ENCODE results near the gene SNX9.

Gene SNX9

DNA sequence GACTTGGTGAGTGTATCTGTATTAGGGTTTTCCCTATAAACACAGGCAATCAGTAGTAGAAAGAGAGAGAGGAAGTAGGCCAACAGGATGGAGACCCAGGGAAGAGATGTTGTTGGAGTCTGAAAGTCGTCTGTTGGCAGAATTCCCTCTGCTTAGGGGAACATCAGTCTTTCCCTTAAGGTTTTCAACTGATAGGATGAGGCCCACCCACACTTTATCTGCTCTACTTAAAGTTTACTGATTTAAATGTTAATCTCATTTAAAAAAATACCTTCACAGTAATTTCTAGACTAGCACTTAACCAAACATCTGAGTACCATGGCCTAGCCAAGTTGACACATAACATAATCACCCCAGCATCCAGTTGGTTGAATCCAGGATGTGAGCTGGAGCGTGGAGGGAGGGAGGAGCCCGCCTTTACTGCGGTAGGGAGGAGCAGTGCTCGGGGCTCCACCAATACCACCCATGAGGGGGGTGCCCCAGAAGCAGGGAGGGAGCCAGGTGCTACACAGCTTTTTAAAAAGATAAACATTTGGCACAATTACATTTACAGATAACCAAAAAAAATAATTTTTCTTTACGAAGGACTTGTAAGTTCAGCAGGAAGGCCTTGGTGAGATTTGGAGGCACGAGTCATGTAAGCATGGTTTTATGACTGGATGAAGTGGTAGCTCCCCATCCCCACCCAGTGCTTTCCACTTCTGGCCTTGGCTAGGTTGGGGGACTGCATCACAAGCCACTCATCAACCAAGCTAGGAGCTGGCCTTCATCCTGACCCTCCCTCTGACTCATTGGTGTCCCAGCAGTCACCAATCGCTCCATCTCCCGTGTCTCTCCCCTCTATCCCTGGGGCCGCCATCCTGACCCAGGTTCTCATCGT is 18.4 kb upstream of the SNX9 start:
- no peak for DNase-seq

GRCh38 chr6:157806131-157806855 is 16.8 kb upstream of the SNX9 start:
- no peak for DNase-seq

DNA sequence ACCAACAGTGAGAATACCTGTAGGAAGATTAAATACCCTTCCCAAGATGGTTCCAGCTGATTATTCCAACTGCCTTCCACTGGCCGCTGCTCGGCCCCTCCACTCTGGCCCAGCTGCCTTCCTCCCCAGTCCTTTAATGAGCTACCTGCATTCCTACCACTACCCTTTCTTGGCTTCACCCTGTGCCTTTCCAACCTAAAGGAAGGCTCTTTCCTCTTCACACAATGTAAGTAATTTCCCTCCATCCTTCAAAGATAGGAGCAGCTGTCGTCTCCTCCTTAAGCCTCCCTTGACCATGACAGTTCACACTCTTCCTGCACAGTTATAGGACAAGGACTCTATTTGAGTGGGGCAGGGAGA is 16.2 kb upstream of the SNX9 start:
- DNase-seq: no peak

DNA sequence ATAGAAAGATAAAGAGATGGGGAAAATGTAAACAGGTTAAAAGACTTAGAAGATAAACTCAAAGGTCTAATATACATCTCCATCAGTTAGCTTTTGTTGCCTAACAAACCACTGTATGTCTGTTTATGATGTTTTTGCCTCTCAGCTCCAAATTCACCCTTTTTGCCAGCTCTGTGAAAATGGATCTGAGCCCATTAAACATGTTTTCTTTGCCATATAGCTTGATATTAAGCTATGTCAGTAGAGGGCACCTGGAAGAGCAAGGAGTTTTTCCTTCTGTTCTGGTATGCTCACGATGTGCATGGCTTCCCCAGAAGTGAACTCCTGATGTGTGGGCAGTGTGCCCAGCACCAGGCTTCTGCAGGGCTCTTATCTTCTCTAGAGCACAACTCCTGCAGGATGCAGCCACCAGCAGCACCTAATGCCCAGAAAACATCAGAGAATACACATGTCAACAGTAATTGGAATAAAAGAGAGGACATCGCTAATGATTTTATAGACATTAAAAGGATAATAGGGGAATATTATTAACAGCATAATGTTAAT is 14.6 kb upstream of the SNX9 start:
- DNase-seq: no peak

- DNase-seq: no peak
Measured at GRCh38 chr6:157809613-157810012, 13.4 kb upstream of the SNX9 start.

DNA sequence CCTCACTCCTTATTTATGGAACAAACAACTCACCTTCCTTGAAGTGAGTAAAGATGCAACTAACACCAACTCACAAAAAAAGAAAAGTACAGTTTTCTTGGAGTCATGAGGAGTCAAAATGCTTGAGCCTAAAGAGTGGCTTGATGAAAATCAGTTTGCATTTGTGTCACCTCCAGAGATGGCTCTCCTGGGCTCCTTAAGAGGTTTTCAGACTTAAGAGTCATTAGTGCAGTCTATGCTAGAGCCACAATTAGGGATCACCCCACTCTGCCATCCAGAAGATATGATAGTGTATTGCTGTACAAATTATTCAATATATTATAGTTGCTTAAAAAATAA is 11.9 kb upstream of the SNX9 start:
- DNase-seq: no peak

- DNase-seq: no peak
Measured at GRCh38 chr6:157811476-157812173, 11.4 kb upstream of the SNX9 start.

- no peak for DNase-seq
Measured at GRCh38 chr6:157812425-157813171, 10.4 kb upstream of the SNX9 start.

GRCh38 chr6:157813191-157813590 is 9.9 kb upstream of the SNX9 start:
- no peak for DNase-seq

DNA sequence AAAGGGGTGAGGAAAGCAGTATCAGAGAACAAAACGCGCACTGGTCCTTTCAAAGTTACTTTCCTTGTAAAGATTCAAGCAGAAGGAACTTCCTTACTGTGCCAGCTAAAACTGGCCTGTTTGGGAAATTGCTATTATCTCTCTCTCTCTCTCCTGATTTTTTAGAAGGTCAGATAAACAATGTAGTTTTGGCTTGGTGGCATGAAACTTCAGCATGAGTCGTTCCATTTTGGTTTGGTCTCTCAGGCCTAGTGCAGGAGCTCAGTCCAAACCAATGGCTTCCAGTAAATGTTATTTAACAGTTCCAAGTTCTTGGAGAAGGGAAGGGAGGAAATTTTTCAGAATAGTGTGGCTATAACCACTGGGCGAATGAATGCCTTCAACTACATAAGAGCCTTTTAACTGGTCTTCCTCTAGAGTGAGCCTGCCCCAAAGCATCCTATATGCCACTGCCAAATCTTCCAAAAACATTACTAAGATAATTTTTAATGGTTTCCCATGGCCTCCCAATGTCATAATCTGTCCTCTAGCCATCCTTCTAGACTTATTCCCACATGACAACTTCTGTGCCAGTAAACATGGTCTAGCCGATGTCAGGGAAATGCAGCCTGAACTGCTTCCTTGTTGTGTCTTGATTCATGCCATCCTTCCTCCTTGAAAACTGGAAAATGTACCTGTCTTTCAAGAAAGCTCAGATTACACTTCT is 9.1 kb upstream of the SNX9 start:
- no peak for DNase-seq

- DNase-seq: no peak
Measured at GRCh38 chr6:157814883-157815282, 8.2 kb upstream of the SNX9 start.

GRCh38 chr6:157821342-157822033 is 1.6 kb upstream of the SNX9 start:
- no peak for DNase-seq

GRCh38 chr6:157822245-157823000 is 623 bp upstream of the SNX9 start:
- DNase-seq: peak; percentile 69

DNA sequence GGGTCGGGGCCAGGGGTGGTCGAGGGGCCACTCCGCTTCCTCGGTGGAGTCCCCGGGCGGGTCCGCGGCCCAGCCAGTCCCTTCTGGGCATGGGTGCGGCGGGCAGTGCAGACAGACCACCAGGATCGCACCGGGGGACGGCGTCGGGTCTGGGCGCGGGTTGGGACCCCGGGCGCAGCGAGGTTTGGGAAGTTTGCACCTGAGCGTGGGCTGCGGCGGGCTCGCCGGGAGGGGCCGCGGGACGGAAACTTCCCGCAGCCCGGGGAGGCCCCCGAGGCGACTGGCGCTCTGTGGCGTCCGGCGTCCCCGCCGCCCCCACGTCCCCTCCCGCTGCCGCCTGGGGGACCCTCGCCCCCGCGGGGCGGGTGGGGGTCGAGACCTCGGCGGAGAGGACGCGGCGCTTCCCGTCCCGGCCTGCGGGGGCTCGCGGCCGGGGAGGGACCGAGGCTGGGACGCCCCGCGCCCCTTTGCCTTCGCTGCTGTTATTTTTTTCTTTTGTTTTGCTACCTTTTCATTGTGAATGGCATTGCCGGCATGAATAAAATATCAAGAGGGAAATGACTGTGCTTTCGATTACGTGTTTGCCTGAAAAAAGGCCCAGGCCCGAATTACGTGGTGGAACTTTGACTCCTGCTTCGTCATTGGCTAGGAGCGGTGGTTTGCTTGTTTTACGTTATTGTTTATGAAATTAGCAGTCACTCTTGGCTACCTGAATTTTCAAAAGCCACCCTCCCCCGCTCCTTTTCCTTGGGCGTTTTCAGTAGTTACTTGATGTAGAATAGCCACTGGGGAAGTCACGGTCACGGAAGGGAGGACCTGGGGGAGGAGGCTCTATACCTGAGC is 703 bp downstream of the SNX9 start:
- peak; percentile 76 for DNase-seq

GRCh38 chr6:157825243-157825904 is 2.3 kb downstream of the SNX9 start:
- DNase-seq: no peak

DNA sequence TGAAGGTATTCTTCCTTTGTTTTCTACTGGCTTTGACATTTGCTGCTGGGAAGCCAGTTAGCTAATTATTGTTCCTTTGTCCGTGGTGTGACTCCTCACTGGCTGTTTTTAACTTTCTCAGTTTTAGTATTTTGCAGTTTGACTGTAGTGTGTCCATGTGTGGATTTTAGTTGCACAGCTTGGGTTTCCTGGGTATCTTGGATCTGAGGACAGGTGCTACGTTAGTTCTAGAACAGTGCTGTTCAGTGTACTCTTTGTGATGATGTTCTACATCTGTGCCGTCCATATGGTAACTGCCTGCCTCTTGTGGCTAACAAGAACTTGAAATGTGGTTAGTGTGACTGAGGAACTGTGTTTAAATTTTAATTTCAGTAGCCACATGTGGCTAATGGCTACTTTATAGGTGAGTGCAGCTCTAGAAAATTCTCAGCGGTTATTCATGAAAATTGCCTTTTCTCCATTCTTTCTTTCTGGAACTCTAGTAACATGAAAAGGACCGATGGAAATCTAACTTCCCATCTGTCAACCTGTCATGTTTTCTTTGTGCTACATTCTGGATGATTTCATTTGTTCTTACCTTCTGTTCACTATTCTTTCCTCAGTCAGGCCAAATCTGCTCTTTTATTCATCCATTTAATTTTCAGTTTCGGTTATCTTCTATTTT is 7.4 kb downstream of the SNX9 start:
- no peak for DNase-seq

DNA sequence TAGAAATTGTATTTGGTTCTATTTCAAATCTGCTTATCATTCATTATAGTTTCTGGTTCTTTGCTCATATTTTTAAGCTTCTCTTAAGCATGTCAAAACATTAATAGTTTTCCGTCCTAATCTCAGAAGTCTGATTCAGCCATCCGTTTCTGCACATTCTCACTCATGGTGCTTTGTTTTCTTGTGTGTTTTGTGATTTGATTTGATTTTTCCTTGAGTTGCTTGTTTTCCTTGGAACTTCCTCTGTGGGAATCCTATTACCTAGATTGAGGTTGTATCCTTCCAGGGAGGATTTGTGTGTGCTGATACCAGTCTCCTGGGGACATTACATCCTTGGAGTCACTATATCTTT is 7.9 kb downstream of the SNX9 start:
- DNase-seq: no peak

- no peak for DNase-seq
Measured at GRCh38 chr6:157831424-157832249, 8.6 kb downstream of the SNX9 start.
